ENCODE data around the gene LZTR1.
"Not testable (repeated sequence)": the region's sequence is repeated elsewhere in the genome, so short reads cannot be mapped to it uniquely, and the experiment has no call there.

The LZTR1 gene

DNA sequence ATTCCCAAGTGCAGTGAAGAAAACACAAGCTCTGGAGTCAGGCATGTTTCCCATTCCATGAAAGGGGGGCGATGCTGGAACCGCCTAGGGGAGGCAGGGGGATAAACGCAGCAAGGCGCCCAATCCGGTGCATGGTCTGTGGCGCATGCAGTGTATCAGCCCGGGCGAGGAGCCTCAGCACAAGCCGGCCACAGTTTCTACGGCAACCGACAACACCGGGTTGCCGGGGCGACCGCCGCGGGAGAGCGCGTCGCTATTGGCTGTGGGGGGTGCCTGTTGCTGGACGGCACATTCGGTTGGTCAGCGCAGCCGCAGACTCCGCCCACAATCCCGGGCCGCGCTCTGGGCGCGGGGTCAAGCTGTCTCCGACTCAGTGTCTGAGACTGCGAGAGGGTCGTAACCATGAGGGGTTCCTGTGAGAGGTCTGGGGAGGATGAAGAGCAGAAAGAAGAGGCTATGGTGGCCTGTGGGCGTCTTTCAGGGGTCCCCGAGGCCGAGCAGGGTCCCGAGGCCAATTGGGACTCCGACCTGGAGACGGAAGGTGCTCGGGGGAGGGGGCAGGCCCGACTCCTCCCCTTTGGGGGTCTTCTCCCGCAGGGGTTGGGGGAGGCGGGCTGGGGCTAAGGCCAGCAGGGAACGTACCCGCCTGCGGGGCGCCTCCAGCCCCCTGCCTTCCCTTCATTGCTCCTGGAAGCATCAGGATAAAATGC, 63.6 kb downstream of the LZTR1 start, which contains the start of gene LRRC74B:
LRRC74B (plus strand) TSS at position 362 of the 710 bp plus-strand sequence; CDS start at position 403, 41 bp downstream.
- H4K20me1 ChIP-seq = peaks cover 0 to 5% (median 0%) of the 10 kb centered on the region in 11 experiments; a peak in 3 of 22 replicates
- H3K9ac ChIP-seq = peak within 1 kb of the TSS in 10 of 11 experiments; percentile 32 to 73 (median 52); a peak in 18 of 22 replicates
- no peak for TF ChIP-seq Cebpa-rat (IDR thresholded peaks at IDR 0.05)
- peak within 1 kb of the TSS in 10 of 11 experiments; percentile 15 to 78 (median 64); a peak in 17 of 22 replicates for H3K27ac ChIP-seq
- no peaks in the 10 kb centered on the region for H3K36me3 ChIP-seq
- no peaks in the 10 kb centered on the region for H3K27me3 ChIP-seq
- peak within 1 kb of the TSS; percentile 15 to 62 (median 48); a peak in 18 of 20 replicates for H3K4me3 ChIP-seq
- peak within 1 kb of the TSS; percentile 87 to 99 (median 93) for H3K4me2 ChIP-seq
- no peaks in the 10 kb centered on the region for H3K9me3 ChIP-seq (replicated peaks in 1 of 11)
- peaks cover 25 to 35% (median 33%) of the 10 kb centered on the region in 10 experiments for H3K4me1 ChIP-seq

DNA sequence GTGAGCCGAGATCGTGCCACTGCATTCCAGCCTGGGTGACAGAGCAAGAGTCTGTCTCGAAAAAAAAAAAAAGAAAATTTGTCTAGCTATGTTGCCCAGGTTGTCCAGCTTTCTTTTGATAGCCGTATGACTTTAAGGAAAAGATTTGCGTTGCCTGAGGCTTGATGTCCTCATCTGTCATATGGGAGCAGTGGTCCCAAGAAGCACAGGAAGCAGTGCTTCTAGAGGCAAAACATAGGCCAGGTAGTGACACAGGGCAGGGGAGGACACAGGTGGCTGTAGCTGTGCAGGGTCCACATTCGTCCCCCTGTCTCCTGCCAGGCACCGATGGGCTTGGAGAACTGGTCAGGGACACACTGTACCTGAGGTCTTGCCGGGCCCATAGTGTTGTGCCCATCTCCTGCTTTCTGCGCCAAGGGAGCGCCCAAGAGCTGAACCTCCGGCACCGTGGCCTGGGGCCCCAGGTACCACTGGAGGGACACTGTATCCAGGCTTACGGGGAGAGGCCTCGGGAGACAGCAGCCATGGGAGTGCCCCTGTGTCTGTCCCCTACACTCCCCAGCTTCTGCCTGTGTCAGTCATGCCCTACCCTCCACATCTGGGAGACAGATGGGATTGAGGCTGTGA, 65.1 kb downstream of the LZTR1 start:
- peaks cover 0 to 7% (median 0%) of the 10 kb centered on the region in 11 experiments; a peak in 3 of 22 replicates for H4K20me1 ChIP-seq
- no peaks in the 10 kb centered on the region for H3K36me3 ChIP-seq
- H3K9ac ChIP-seq = no peak overlapping the region
- H3K4me2 ChIP-seq = no peak overlapping the region
- no peaks in the 10 kb centered on the region for H3K27me3 ChIP-seq
- no peaks in the 10 kb centered on the region for H3K9me3 ChIP-seq (replicated peaks in 1 of 11)
- no peak overlapping the region for H3K27ac ChIP-seq
- no peak for TF ChIP-seq Cebpa-rat (IDR thresholded peaks at IDR 0.05)
- H3K4me1 ChIP-seq = peaks cover 32 to 49% (median 42%) of the 10 kb centered on the region in 10 experiments
- no peak overlapping the region for H3K4me3 ChIP-seq

DNA sequence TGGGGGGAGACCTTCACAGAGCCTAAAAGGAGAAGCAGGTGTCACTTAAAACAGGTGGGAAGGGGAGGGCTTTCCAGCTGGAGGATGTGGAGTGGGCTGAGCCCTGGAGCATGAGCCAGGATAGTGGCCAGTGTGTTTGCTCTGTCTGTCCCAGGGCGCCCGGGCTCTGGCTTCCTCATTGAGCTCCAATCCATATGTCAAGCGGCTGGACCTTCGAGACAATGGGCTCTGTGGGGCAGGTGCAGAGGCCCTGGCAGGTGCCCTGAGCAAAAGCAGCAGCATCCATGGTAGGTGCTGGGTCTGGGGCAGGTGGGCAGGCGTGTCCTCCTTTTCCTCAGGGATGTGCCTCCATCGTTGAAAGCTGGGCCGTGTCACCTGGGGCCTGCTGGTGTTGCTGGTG, 65.6 kb downstream of the LZTR1 start:
- H3K4me3 ChIP-seq = no peak overlapping the region
- H3K27me3 ChIP-seq = no peaks in the 10 kb centered on the region
- no peak for TF ChIP-seq Cebpa-rat (IDR thresholded peaks at IDR 0.05)
- no peak overlapping the region for H3K9ac ChIP-seq
- H3K36me3 ChIP-seq = no peaks in the 10 kb centered on the region
- H3K27ac ChIP-seq = no peak overlapping the region
- H4K20me1 ChIP-seq = peaks cover 0 to 7% (median 0%) of the 10 kb centered on the region in 11 experiments; a peak in 3 of 22 replicates
- H3K4me1 ChIP-seq = peaks cover 32 to 55% (median 42%) of the 10 kb centered on the region in 10 experiments
- H3K4me2 ChIP-seq = no peak overlapping the region
- no peaks in the 10 kb centered on the region for H3K9me3 ChIP-seq (replicated peaks in 1 of 11)

DNA sequence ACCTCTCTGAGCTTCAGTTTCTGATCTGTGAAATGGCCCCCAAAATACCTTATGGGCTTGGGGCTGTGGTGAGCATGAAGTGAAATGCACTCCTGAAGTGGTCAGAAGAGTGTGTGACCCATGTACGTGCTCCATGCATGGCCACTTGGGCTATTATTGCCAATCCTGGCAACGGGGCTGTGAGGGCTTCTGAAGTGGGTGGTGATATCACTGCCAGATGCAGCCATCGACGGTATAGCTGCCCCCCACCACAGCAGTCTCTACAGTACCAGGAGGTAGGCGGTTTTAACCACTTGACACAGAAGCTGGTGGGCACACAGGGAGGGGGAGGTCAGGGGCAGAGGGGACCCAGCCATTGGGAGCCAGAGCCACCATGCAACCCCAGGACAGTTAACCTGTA, 66.4 kb downstream of the LZTR1 start:
- H3K9ac ChIP-seq; H3K4me3 ChIP-seq; H4K20me1 ChIP-seq; H3K27ac ChIP-seq; H3K36me3 ChIP-seq; H3K27me3 ChIP-seq; H3K4me2 ChIP-seq; H3K9me3 ChIP-seq (replicated peaks in 1 of 11): not testable (repeated sequence)
- H3K4me1 ChIP-seq = peaks cover 26 to 55% (median 41%) of the 10 kb centered on the region in 10 experiments
